Left renal cortex interstitium (tissue), 4 donors: ENCODE data around the gene NGLY1. TPM values are rescaled to one million over a fixed set of nuclear protein-coding genes. Genes with fewer than 3 reads are reported as not detected.
A peak's percentile ranks its signal among the peaks of the same experiment; 100 is the strongest.

ENCODE experiments used
- DNase-seq, 4 donors: peaks; one replicate each; pipeline ENCODE4 v3.0.0-alpha.2; 2013; ENCODE audit warnings: low read depth in 4 of 4, low spot score in 2 of 4, missing footprints in 1 of 4
- polyA plus RNA-seq, 4 donors: library from polyadenylated mRNA; unstranded; fragments of 120-200 nt; gene quantifications; one replicate each; pipeline ENCODE4 v1.2.1, GENCODE V29; 2013; ENCODE audit not compliant: insufficient read length in 4 of 4

NGLY1 gene
- polyA plus RNA-seq, result 10 to 100 TPM; 35.1 to 42.9 (median 39.0) TPM

GRCh38 chr3:25782938-25783660 lies at the start of gene NGLY1:
Gene NGLY1 (minus strand): TSS chr3:25783443. CDS start chr3:25783390, 53 bp downstream.
- DNase-seq, result peak; percentile 50 to 72 (median 62)

DNA sequence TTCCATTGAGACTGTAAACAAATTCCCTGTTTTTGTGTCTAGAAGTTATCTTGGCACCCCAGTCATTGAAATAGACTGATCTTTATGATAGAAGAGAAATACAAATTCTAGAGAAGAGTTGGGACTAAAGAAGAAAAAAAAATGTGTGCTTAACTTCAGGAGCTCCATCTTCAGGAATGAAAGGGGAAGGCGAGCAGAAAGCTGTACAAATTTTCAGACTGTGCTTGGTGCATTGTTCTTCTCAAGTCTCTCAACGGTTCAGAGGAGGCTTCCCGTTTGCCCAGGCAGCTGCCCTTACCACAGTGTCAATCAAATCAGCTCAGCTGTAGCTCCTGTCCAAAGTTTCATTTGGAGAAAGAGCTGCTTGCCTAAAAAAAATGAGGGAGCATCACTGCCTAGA lies 48.3 kb upstream of the NGLY1 start:
- DNase-seq, result no peak

GRCh38 chr3:25830373-25831280 lies 47.4 kb upstream of the NGLY1 start:
- no peak for DNase-seq

DNA sequence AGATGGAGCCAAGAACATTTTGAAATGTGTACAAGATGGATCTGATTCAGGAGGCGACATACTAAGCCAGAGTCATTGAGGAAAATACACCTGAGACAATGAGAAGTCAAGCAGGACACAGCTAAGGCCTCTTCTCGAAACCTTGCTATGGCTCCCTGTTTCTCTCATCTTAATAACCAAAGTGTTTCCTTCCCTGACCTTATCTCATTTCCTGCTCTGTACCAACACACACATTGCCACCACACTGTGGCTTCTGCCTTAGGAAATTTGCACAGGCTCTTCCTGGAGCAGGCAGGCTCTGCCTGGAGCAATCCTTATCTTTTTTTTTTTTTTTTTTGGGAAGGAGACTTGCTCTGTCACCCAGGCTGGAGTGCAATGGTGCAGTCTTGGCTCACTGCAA lies 43.3 kb upstream of the NGLY1 start:
- DNase-seq, result no peak

DNA sequence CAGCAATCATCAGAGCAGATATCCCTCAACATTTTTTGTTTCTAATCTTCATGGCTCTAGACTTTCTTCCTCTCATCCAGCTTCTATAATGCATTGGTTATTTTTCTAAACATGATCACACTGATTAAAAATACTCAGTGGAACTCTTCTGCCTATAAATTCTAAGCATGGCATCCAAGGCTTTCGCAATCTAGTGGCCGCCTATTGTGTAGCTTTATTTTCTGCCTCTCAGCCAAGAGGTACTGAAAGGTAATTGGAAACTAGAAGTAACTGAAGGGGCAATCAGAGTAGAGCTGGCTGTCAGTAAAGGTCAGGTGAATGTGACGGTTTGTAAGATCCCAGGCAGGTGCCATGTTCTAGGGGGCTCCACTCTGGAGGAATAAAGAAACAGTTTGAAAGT lies 40.1 kb upstream of the NGLY1 start:
- no peak for DNase-seq

- DNase-seq, result no peak
Measured at GRCh38 chr3:25821746-25822573, 38.7 kb upstream of the NGLY1 start.

- no peak for DNase-seq
Measured at GRCh38 chr3:25820816-25821486, 37.7 kb upstream of the NGLY1 start.

GRCh38 chr3:25820366-25820765 lies 37.1 kb upstream of the NGLY1 start:
- DNase-seq, result no peak

DNA sequence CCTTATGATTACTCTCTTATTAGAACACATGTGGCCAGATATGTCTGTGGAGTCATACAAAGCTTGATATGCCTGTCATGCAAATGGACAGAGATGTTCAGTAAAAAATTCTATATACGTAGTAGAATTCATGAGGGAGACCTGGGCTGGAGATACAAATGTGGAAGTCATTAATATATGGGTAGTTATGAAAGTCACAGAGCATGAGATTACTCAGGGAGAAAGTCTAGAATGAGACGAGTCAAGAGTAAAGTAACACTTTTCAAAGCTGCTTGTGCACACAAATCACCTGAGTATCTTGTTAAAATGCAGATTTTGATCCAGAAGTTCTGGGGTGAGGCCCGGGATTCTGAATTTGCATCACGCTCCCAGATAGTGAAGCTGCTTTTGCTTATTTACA lies 35.1 kb upstream of the NGLY1 start:
- no peak for DNase-seq

GRCh38 chr3:25817638-25818037 lies 34.4 kb upstream of the NGLY1 start:
- no peak for DNase-seq

DNA sequence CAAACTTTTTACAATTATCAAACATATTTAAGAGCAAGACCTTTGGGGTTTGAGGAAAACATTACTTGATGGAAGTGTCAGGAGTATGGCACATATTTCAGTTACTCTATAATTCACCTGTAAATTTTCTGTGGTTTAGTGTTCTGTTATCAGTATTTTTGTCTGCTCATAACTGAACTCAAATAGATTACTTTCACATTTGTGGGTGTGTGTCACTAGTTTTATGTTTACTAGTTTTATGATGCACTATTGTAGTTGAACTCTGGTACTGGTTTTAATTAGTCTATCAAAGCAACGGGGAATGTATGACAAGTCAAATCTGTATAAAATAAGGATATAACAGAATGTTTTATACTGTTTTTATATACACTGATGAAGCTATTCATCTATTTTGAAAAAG lies 33.9 kb upstream of the NGLY1 start:
- DNase-seq, result no peak

DNA sequence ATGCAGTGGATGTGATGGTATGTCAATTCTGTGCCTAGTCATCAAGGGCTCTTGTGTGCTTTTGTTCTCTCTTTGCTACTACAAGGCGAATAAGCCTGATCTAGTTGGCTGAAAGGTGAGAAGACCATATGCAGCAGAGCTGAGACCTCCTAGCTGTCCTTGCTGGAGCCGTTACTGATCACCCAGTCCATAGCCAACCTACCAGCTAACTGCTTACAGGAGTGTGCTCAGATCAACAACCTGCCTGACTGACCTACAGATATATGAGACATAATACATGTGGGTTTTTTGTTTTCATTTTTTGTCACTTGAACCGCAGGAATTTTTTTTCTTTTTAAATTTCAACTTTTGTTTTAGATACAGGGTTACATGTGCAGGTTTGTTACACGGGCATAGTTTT lies 29.4 kb upstream of the NGLY1 start:
- no peak for DNase-seq

- DNase-seq, result no peak
Measured at GRCh38 chr3:25804676-25805075, 21.4 kb upstream of the NGLY1 start.

DNA sequence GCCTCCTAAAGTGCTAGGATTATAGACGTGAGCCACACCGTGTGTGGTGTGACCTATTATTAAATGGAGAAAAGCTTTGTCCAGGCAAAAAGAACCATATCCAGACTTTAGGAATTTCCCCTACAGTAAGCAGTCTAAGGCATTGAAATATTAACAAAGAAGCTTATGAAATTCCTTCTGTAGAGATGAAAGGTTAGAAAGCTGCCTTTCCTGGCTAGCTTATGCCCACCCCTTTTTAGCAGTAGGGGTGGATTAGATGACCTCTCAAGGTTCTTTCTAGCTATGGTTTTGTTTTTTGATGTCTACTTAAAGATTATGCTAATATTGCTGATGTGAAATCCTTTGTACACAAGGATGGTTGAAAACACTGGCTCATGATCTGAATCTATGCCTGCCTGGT lies 20.6 kb upstream of the NGLY1 start:
- no peak for DNase-seq

GRCh38 chr3:25801786-25802185 lies 18.5 kb upstream of the NGLY1 start:
- no peak for DNase-seq

DNA sequence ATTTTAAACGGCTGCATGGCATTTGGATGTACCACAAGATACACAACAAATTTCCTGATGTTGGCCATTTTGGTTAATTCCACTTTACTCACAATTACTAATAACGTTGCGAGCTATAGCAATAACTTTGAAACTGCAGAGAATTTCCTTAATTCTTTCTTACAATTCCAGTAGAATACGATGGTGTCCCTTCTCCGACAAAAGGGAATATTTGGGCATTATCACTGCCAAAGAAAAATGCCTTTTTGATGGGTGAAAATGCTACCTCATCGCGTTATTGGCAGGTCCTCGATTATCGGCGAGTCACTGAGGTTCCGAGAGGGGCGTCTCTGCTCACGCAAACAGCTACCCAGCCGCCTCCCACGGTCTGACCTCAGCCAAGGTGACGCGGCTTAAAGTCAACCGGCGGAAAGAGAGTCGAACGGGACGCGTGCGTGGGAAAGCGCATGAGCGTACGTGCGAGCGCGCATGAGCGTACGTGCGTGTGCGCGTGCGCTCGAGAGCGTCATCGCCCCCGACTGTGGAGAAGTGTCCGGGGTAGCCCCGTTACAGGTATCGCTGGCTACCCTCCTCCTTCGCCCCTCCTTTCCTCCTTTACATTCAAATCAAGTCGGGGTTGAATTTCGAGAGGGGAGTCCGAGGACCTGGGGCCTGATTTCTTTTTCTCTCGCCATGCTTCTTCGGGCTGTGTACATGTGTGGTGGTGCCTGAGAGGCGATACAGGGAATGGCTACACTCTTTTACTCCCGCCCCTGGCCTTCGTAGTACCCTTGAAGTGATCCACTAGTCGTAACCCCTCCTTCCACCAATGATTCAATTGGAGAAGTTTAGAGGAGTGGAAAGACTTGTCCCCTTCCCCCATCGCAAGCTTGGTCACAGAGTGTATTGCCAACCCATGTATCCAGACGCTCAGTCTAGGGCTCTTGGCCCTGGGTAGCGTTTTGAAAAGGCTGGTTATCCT lies 6.6 kb upstream of the NGLY1 start, which contains the start of gene OXSM:
TSS of gene OXSM (plus strand) at position 495 of the 961 bp plus-strand sequence. CDS start 931 bp downstream, outside the sequence.
- DNase-seq, result peak; percentile 63 to 87 (median 72)

DNA sequence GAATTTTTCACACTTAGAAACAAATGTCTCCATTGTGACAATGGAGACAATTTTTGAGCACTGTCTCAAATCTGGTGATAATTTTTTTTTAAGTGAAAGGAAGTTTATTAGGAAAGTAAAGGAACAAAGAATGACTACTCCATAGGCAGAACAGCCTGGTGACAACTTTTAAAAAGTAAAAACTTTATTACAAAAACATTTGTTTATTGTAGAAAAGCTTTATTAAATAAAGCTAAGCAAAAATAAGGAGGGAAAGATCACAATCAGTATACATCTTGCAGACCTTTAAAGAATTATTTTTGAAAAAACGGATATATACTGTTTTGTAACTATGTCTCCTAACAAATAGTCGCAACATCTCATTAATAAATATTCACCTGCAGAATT lies 6.0 kb upstream of the NGLY1 start:
- no peak for DNase-seq

DNA sequence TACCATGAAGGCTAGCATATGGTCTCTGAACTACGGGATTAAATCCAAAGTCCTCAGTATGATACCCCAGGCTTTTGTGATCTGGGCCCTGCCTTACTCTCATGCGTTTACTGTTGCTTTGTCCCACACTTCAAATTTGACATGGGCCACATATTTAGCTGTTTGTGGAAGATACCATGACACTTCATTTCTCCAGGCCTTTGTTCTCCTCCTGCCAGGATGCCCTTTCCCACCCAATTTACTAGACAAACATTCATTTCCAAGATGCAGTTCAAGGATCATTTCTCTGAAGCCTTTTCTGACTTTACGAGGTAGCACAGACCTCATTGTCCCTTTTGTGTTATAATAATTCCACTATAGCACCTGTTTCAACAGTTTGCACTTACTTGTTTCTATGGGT lies 4.4 kb upstream of the NGLY1 start:
- DNase-seq, result no peak

DNA sequence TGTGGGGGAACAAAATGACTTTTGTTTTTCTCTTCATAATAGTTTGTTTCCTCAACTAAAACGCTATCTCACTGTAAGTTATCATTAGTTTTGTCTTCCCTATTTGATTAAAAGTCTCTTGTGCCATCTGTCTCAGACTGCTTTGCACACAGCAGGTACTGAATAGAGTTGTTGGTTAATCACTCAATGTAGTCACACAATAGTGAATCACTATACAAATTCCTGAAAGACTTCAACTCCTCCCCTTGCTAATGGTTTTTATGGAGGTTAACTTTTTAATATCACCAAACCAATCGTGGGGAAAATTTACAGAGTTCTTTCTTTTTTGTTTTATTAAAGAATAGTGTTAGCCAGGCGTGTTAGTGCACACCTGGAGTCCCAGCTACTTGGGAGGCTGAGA lies 2.6 kb upstream of the NGLY1 start:
- DNase-seq, result no peak
